Measurements from ENCODE around the gene C14orf132.

Gene C14orf132

GRCh38 chr14:96103560-96104460 lies 64.6 kb downstream of the C14orf132 start:
- no peak overlapping the region for H3K4me3 ChIP-seq (ENCODE audit: low read depth, low read length)
- no peak for TF ChIP-seq CTCF (IDR thresholded peaks at IDR 0.05; ENCODE audit: low read depth, low read length, missing control alignments)
- no peak for DNase-seq (ENCODE audit: low read depth)

- TF ChIP-seq CTCF (IDR thresholded peaks at IDR 0.05; ENCODE audit: low read depth, low read length, missing control alignments): no peak
- DNase-seq (ENCODE audit: low read depth): no peak
- H3K4me3 ChIP-seq (ENCODE audit: low read depth, low read length): no peak overlapping the region
Observed at GRCh38 chr14:96104469-96105057, 65.4 kb downstream of the C14orf132 start.

- no peak overlapping the region for H3K4me3 ChIP-seq (ENCODE audit: low read depth, low read length)
- TF ChIP-seq CTCF (IDR thresholded peaks at IDR 0.05; ENCODE audit: low read depth, low read length, missing control alignments): no peak
- no peak for DNase-seq (ENCODE audit: low read depth)
Observed at GRCh38 chr14:96105089-96105925, 66.1 kb downstream of the C14orf132 start.

- no peak for DNase-seq (ENCODE audit: low read depth)
- TF ChIP-seq CTCF (IDR thresholded peaks at IDR 0.05; ENCODE audit: low read depth, low read length, missing control alignments): no peak
- H3K4me3 ChIP-seq (ENCODE audit: low read depth, low read length): no peak overlapping the region
Observed at GRCh38 chr14:96105926-96106441, 66.8 kb downstream of the C14orf132 start.

- TF ChIP-seq CTCF (IDR thresholded peaks at IDR 0.05; ENCODE audit: low read depth, low read length, missing control alignments): no peak
- H3K4me3 ChIP-seq (ENCODE audit: low read depth, low read length): no peak overlapping the region
- no peak for DNase-seq (ENCODE audit: low read depth)
Observed at GRCh38 chr14:96106891-96107290, 67.7 kb downstream of the C14orf132 start.

- no peak for DNase-seq (ENCODE audit: low read depth)
- H3K4me3 ChIP-seq (ENCODE audit: low read depth, low read length): no peak overlapping the region
- peak; percentile 44 for TF ChIP-seq CTCF (IDR thresholded peaks at IDR 0.05; ENCODE audit: low read depth, low read length, missing control alignments)
Observed at GRCh38 chr14:96108061-96108795, 69.1 kb downstream of the C14orf132 start.
